ENCODE results near the gene RERE. TPM values are rescaled to one million over a fixed set of nuclear protein-coding genes. Genes with fewer than 3 reads are reported as not detected.

Gene RERE
- total RNA-seq, 1 experiment from 2014 or later: 40.6 TPM

DNA sequence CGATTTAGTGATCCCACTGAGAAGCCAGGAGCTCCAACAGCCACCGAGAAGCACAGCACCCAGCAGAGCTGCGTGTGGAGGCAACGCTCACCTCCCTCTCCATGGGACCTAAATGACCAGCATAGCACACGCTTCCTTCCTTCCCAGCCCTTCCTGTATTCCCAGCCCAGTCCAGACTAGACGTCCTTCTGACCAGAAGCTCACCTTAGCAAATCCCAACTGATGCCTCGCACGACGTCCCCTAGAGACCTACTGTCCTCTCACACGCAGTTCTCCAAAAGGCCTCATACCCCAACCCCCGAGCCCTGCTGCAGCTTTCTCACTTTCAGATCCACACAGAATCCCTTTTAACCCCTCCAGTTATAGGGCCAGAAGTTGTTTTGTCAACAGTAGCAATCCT lies 367.1 kb downstream of the RERE start:
- no peaks in the 10 kb centered on the region for H4K20me1 ChIP-seq (ENCODE audit: insufficient read depth)
- ChIA-PET POLR2A (no interaction called here), RAD21 (ENCODE audit: low non-redundant PET in 1 of 2, low total read pairs in 2 of 2, uncharacterized antibody in 2 of 2, unreplicated experiment in 2 of 2) (no interaction called here), CTCF (no interaction called here)
- no peaks in the 10 kb centered on the region for H3K9me3 ChIP-seq (ENCODE audit: control insufficient read depth in 1 of 2, insufficient read depth in 1 of 2, low read depth in 1 of 2, low read length in 2 of 2)
- no peak overlapping the region for H2AFZ ChIP-seq (ENCODE audit: low read depth, low read length, poor library complexity, severe bottlenecking)
- H3K4me3 ChIP-seq (replicated peaks in 1 of 2; ENCODE audit: low read depth in 1 of 2, low read length in 2 of 2): no peak overlapping the region
- H3K27me3 ChIP-seq (ENCODE audit: insufficient read depth, low read length): no peaks in the 10 kb centered on the region
- TF ChIP-seq EZH2phosphoT487 (IDR thresholded peaks at IDR 0.05; ENCODE audit: borderline replicate concordance) (no peak), FOSL1 (IDR thresholded peaks at IDR 0.05; ENCODE audit: low read depth) (no peak), ZFX (IDR thresholded peaks at IDR 0.05) (no peak), YY1 (IDR thresholded peaks at IDR 0.05; ENCODE audit: extremely low read depth, insufficient replicate concordance, low read depth, low read length) (no peak), SRF (IDR thresholded peaks at IDR 0.05; ENCODE audit: low read depth) (no peak), CBX3 (IDR thresholded peaks at IDR 0.05; ENCODE audit: low read depth) (no peak), ZBTB33 (IDR thresholded peaks at IDR 0.05; ENCODE audit: extremely low read depth, insufficient replicate concordance, low read length) (no peak), TCF7L2 (IDR thresholded peaks at IDR 0.05; ENCODE audit: borderline replicate concordance, extremely low read depth, insufficient read depth, insufficient read length) (no peak), SIN3A (IDR thresholded peaks at IDR 0.05; ENCODE audit: low read depth) (no peak), RAD21 (IDR thresholded peaks at IDR 0.05; ENCODE audit: low read depth) (no peak), POLR2A (IDR thresholded peaks at IDR 0.05; ENCODE audit: borderline replicate concordance, extremely low read depth, insufficient read depth, insufficient read length) (no peak), JUND (IDR thresholded peaks at IDR 0.05) (no peak), EGR1 (IDR thresholded peaks at IDR 0.05; ENCODE audit: low read depth) (no peak), CEBPB (IDR thresholded peaks at IDR 0.05; ENCODE audit: low read depth) (no peak), EZH2 (IDR thresholded peaks at IDR 0.05) (no peak), ELF1 (IDR thresholded peaks at IDR 0.05; ENCODE audit: borderline replicate concordance, low read depth) (no peak)
- TF ChIP-seq, protein P1, sequence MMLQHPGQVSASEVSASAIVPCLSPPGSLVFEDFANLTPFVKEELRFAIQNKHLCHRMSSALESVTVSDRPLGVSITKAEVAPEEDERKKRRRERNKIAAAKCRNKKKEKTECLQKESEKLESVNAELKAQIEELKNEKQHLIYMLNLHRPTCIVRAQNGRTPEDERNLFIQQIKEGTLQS (IDR thresholded peaks at IDR 0.05): no peak
- TF ChIP-seq, protein P2, sequence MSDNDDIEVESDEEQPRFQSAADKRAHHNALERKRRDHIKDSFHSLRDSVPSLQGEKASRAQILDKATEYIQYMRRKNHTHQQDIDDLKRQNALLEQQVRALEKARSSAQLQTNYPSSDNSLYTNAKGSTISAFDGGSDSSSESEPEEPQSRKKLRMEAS (IDR thresholded peaks at IDR 0.05): no peak
- no peak for DNase-seq (ENCODE audit: low read depth, low spot score)
- no peaks in the 10 kb centered on the region for H3K9me2 ChIP-seq (ENCODE audit: insufficient read depth)
- peaks cover 0 to 10% of the 10 kb centered on the region in 2 experiments; a peak in 1 of 4 replicates for H3K4me1 ChIP-seq (ENCODE audit: control insufficient read depth in 1 of 2, insufficient read depth in 2 of 2, low read length in 2 of 2)
- H3K36me3 ChIP-seq (ENCODE audit: control insufficient read depth in 1 of 2, insufficient read depth in 2 of 2, low read length in 2 of 2): 0 out of 4 replicates have a peak, but pooled peaks cover 0 to under 1% of the 10 kb centered on the region in 2 experiments
- no TSS peak for BruUV-seq (replicated peaks)
- no peak for ATAC-seq
- H3K27ac ChIP-seq (ENCODE audit: low read depth, low read length): no peak overlapping the region
- no peak overlapping the region for H3K9ac ChIP-seq (ENCODE audit: low read length)
- H3K4me2 ChIP-seq (ENCODE audit: low read length): no peak overlapping the region
- H3K79me2 ChIP-seq (ENCODE audit: insufficient read depth, low read length): no peaks in the 10 kb centered on the region; the same call in 1 of the 2 replicates
- intact Hi-C loops (cut with micrococcal nuclease): no loop called here
